Measurements from ENCODE around the gene AHNAK2. TPM values are rescaled to one million over a fixed set of nuclear protein-coding genes. Genes with fewer than 3 reads are reported as not detected.

The AHNAK2 gene
- total and polyA plus RNA-seq, 2 experiments from 2014 or later, result 17.8 to 78.0 TPM

DNA sequence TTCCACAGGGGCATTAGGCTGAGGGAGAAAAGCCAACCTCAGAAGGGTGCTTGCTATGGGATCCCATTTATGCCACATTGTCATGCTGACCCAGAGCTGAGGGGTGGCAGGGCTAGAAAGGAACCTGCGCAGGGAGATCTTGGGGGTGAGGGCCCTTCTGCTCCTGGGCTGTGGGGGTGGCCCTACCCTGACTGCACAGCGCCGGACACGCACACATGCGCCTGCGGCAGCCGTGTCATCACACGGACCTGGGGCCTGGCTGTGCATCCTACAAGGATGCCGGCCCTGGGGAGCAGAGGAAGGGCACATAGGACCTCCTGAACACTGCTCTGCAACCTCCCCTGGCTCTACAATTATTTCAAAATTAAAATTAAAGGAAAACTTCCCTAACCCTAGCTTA is 35.9 kb upstream of the AHNAK2 start:
- TF ChIP-seq, protein P1, sequence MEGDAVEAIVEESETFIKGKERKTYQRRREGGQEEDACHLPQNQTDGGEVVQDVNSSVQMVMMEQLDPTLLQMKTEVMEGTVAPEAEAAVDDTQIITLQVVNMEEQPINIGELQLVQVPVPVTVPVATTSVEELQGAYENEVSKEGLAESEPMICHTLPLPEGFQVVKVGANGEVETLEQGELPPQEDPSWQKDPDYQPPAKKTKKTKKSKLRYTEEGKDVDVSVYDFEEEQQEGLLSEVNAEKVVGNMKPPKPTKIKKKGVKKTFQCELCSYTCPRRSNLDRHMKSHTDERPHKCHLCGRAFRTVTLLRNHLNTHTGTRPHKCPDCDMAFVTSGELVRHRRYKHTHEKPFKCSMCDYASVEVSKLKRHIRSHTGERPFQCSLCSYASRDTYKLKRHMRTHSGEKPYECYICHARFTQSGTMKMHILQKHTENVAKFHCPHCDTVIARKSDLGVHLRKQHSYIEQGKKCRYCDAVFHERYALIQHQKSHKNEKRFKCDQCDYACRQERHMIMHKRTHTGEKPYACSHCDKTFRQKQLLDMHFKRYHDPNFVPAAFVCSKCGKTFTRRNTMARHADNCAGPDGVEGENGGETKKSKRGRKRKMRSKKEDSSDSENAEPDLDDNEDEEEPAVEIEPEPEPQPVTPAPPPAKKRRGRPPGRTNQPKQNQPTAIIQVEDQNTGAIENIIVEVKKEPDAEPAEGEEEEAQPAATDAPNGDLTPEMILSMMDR (IDR thresholded peaks at IDR 0.05; ENCODE audit: low read depth, low read length), result no peak
- DNase-seq (ENCODE audit: low read depth in 1 of 2, low spot score in 1 of 2), result no peak
- no peak overlapping the region for H3K4me3 ChIP-seq
- peak overlapping the region; percentile 18 for H3K27ac ChIP-seq
- peaks cover 17% of the 10 kb centered on the region for H3K36me3 ChIP-seq
- no peaks in the 10 kb centered on the region for H3K27me3 ChIP-seq
- peaks cover 57% of the 10 kb centered on the region for H3K4me1 ChIP-seq (ENCODE audit: low read depth)
- no peaks in the 10 kb centered on the region for H3K9me3 ChIP-seq (ENCODE audit: low read depth)

DNA sequence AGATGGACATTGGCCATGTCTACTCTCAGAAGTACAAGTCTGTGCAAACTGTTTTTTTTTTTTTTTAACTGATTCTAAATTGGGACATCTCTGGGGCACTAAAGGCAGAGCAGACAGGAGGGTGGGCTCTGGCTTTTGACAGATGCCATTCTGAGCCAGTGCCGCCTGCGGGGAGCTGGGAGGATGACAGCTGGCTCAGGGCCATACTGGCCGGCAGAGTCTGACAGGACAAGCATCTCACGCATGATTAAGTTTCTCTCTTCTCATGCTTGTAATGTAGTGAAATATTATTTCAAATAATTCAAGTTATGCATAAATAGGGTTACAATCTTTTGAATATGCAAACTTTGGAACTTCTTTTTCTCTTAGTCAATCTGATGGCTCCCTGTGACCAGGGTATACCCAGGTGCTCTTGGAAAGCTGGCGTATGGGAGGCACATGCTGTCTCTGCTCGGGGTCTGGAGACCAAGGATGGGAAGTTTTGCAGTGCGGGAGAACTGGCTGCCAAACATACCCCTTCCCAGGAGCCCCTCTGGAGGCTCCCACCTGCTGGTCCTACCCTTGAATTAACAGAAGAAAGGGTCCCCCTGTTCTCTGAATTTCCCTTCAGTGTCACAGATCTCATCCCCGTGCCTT is 35.1 kb upstream of the AHNAK2 start:
- Histone ChIP-seq H3K4me1 (ENCODE audit: low read depth) (peaks cover 55% of the 10 kb centered on the region), H3K27me3 (no peaks in the 10 kb centered on the region), H3K9me3 (ENCODE audit: low read depth) (no peaks in the 10 kb centered on the region), H3K27ac (peak overlapping the region; percentile 79), H3K4me3 (no peak overlapping the region), H3K36me3 (peaks cover 22% of the 10 kb centered on the region)
- DNase-seq (ENCODE audit: low read depth in 1 of 2, low spot score in 1 of 2), result peak in 1 of 2 donors; percentile 42
- TF ChIP-seq, protein P1 (IDR thresholded peaks at IDR 0.05; ENCODE audit: low read depth, low read length), result no peak

DNA sequence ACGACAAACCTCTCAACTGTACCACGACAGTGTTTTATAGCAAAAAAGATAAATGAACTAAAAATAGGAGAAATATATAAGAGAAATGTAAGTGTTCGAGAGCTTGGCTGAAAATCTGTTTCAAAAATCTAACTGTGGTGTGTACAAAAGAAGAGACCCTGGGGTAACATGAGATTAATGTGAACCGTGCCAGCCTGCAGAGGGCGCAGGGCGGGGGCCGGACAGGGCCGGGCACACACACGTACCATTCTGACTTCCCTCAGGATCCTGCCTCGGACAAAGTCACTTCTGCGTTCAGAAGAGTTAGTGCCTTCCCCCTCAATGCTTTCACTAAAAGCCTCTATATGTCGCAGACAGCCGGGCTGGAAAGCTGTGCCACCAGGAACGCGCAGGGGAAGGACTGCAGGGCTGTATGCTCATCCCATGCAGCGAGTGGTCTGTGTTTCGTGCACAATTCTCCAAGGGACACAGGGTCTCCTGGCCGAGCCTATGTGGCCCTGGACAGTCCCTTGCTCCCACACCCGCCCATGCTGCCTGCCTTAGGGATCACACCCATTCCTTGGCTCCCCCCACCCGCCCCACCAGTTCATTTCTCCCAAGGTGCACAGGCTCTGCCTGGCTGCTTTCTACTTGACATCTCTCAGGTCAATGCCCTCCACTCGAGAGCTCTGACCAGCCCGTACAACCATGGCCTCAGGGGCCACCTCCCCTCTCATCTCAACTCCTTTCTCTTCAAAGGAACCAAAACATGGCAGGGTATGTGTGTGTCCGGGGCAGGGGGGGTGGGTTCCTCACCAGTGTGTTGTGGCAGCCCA is 34.2 kb upstream of the AHNAK2 start:
- H3K36me3 ChIP-seq, result peaks cover 27% of the 10 kb centered on the region
- H3K9me3 ChIP-seq (ENCODE audit: low read depth), result no peaks in the 10 kb centered on the region
- peaks cover 55% of the 10 kb centered on the region for H3K4me1 ChIP-seq (ENCODE audit: low read depth)
- H3K4me3 ChIP-seq, result no peak overlapping the region
- no peaks in the 10 kb centered on the region for H3K27me3 ChIP-seq
- TF ChIP-seq, protein P1 (IDR thresholded peaks at IDR 0.05; ENCODE audit: low read depth, low read length), result no peak
- DNase-seq (ENCODE audit: low read depth in 1 of 2, low spot score in 1 of 2), result no peak
- H3K27ac ChIP-seq, result peak overlapping the region; percentile 79

DNA sequence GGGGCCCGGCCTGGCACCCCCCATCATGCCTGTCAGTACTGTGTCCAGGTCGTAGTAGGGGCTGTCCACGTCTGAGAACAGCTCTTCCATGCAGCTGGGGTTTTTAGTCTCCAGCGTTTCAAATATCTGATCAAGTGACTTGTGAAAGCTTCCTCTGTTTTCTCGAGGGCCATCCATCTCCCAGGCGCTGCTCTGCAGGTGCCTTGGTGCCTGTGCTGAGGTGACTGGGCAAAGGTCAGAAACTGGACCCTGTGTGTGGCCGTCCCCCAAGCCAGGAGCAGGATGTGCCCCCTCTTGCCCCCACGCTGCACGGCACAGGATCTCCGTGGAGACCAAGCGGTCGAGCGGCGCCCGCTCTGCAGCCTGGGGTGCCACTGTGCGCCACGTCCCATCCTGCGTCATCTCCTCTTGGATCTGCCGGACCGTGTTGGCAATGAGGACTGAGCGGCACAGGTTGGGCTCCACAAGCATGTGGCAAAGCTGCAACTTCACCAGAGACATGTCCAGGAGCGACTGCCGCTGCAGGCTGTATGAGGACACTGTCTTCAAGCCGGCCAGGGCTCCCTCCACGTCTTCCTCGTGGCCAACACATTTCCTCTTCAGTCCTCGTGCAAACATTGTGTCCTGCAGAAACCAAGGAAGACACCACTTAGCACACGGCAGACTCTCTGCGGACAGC is 33.3 kb upstream of the AHNAK2 start:
- peaks cover 49% of the 10 kb centered on the region for H3K4me1 ChIP-seq (ENCODE audit: low read depth)
- no peak for DNase-seq (ENCODE audit: low read depth in 1 of 2, low spot score in 1 of 2)
- peak overlapping the region; percentile 79 for H3K27ac ChIP-seq
- H3K9me3 ChIP-seq (ENCODE audit: low read depth), result no peaks in the 10 kb centered on the region
- no peak overlapping the region for H3K4me3 ChIP-seq
- TF ChIP-seq, protein P1 (IDR thresholded peaks at IDR 0.05; ENCODE audit: low read depth, low read length), result no peak
- peaks cover 28% of the 10 kb centered on the region for H3K36me3 ChIP-seq
- no peaks in the 10 kb centered on the region for H3K27me3 ChIP-seq

DNA sequence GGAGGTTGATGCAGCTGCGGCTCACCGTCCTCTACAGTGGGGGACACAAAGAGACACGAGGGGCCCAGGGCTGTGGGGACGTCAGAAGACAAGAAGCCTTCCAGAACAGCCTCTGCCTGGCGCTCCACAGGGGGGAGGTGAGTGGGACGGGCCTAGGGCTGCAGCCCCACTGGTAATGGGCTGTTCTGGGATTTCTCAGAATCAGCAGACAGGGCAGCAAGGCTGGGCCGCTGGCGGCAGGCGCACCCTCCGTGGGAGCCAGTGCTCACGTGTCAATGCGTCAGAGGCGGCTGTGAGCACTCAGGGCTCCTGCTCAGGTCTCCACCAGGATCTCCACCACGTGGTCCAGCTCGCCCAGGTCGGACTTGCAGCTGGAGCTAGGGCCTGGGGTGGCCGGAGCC is 32.7 kb upstream of the AHNAK2 start:
- TF ChIP-seq, protein P1 (IDR thresholded peaks at IDR 0.05; ENCODE audit: low read depth, low read length), result no peak
- peak overlapping the region; percentile 79 for H3K27ac ChIP-seq
- H3K36me3 ChIP-seq, result peaks cover 28% of the 10 kb centered on the region
- no peaks in the 10 kb centered on the region for H3K9me3 ChIP-seq (ENCODE audit: low read depth)
- peak in 1 of 2 donors; percentile 56 for DNase-seq (ENCODE audit: low read depth in 1 of 2, low spot score in 1 of 2)
- H3K4me1 ChIP-seq (ENCODE audit: low read depth), result peaks cover 43% of the 10 kb centered on the region
- H3K27me3 ChIP-seq, result no peaks in the 10 kb centered on the region
- H3K4me3 ChIP-seq, result no peak overlapping the region

All from cardiac muscle cell (in vitro differentiated cells and primary cell).